HepG2 (cell line): ENCODE data around the gene RNU7-1. TPM values are rescaled to one million over a fixed set of nuclear protein-coding genes. Genes with fewer than 3 reads are reported as not detected.

Experiments used
- ATAC-seq: fragments of 200-7000 bp; cut with Tn5 transposase; 3 replicates; pipeline ENCODE4 v1.9.1; 2020; ENCODE audit warnings: mild to moderate bottlenecking, moderate library complexity
- BruUV-seq: library from RNA; stranded (reverse); fragments of 400-500 nt; replicated peaks from 2 replicates; lab custom pipeline; 2021; lab: Mats Ljungman, UMichigan
- CTCF ChIA-PET: fragments of 300-600 bp; formaldehyde crosslinking; extraction: SDS; loops from one replicate; lab custom pipeline; 2021; ENCODE audit warnings: low total read pairs, inconsistent platforms, low intra/inter-chr PET ratio; lab: Yijun Ruan, JAX
- POLR2A ChIA-PET: fragments of 350-600 bp; sonication (Branson Sonifier 250); formaldehyde crosslinking; loops from one replicate; lab custom pipeline; 2020; ENCODE audit warnings: antibody characterized with exemption, inconsistent platforms; lab: Yijun Ruan, JAX
- DNase-seq: peaks from one replicate; pipeline ENCODE4 v3.0.0-alpha.2; 2015; ENCODE audit warnings: low spot score
- FAIRE-seq: peaks from 3 replicates; lab custom pipeline; 2011; peaks lifted over from hg19 to GRCh38; lab: Jason Lieb, UNC
- H2AFZ ChIP-seq: one replicate; pipeline ENCODE4 v1.6.1; 2011; ENCODE audit warnings: low read length, inconsistent platforms
- H3K27ac ChIP-seq: fragments of 300-600 bp; 3 replicates; pipeline ENCODE4 v1.8.0; 2011; ENCODE audit warnings: mixed run types, mild to moderate bottlenecking, mixed read lengths, low read length, inconsistent platforms; ENCODE audit not compliant: insufficient read depth; ENCODE audit errors: extremely low read length
- H3K27me3 ChIP-seq, 2 experiments: fragments of 200-600 bp in 1 of 2; 2 replicates in 1 of 2; 3 replicates in 1 of 2; pipeline versions ENCODE4 v1.6.0 to v1.8.0; 2011; ENCODE audit warnings: low read length in 2 of 2, mild to moderate bottlenecking in 2 of 2, moderate library complexity in 2 of 2, inconsistent platforms in 1 of 2; ENCODE audit not compliant: insufficient read depth in 2 of 2, control insufficient read depth in 1 of 2
- H3K36me3 ChIP-seq, 2 experiments: fragments of 200-600 bp in 1 of 2; replicated peaks in 1 of 2; 2 replicates in 1 of 2; 3 replicates in 1 of 2; pipeline versions ENCODE4 v1.5.1 to v1.8.0; 2011; ENCODE audit warnings: low read length in 2 of 2, inconsistent platforms in 1 of 2; ENCODE audit not compliant: insufficient read depth in 2 of 2, control insufficient read depth in 1 of 2
- H3K4me1 ChIP-seq: 2 replicates; pipeline ENCODE4 v1.5.1; 2012; ENCODE audit warnings: low read length, inconsistent platforms; ENCODE audit not compliant: insufficient read depth
- H3K4me2 ChIP-seq: 2 replicates; pipeline ENCODE4 v1.6.0; 2011; ENCODE audit warnings: low read depth, low read length, inconsistent platforms
- H3K4me3 ChIP-seq, 3 experiments: fragments of 200-600 bp in 1 of 3; sonication (generic), shearing (Covaris generic) in 1 of 3; replicated peaks in 1 of 3; 2 replicates each; pipeline ENCODE4 v1.5.1; 2011 to 2016; ENCODE audit warnings: low read length in 3 of 3, inconsistent platforms in 2 of 3, low read depth in 2 of 3, mild to moderate bottlenecking in 2 of 3, control low read depth in 1 of 3, mixed read lengths in 1 of 3; ENCODE audit not compliant: insufficient read depth in 1 of 3
- H3K79me2 ChIP-seq: one replicate; pipeline ENCODE4 v1.6.1; 2011; ENCODE audit warnings: low read length, inconsistent platforms; ENCODE audit not compliant: insufficient read depth
- H3K9ac ChIP-seq: 2 replicates; pipeline ENCODE4 v1.6.0; 2011; ENCODE audit warnings: mild to moderate bottlenecking, low read depth, low read length, inconsistent platforms; ENCODE audit not compliant: insufficient read depth
- H3K9me3 ChIP-seq: 2 replicates; pipeline ENCODE4 v1.5.1; 2012; ENCODE audit warnings: mild to moderate bottlenecking, low read length
- H4K20me1 ChIP-seq: 2 replicates; pipeline ENCODE4 v1.6.0; 2011; ENCODE audit warnings: inconsistent platforms, mild to moderate bottlenecking, low read length, moderate library complexity; ENCODE audit not compliant: insufficient read depth
- AGO2 ChIP-seq: fragments of 200-400 bp; formaldehyde crosslinking; optimal IDR thresholded peaks from 2 replicates; pipeline ENCODE3; 2017; ENCODE audit warnings: mild to moderate bottlenecking, low read depth, low read length, moderate library complexity
- CHCHD3 ChIP-seq: sonication (generic); formaldehyde crosslinking; IDR thresholded peaks from 2 replicates; pipeline ENCODE4 v1.8.0; 2022; ENCODE audit warnings: mild to moderate bottlenecking, missing genetic modification reagents, moderate library complexity
- FOXM1 ChIP-seq: sonication (generic); formaldehyde crosslinking; IDR thresholded peaks from 2 replicates; pipeline ENCODE4 v1.5.0; 2020; ENCODE audit warnings: missing genetic modification reagents
- GPBP1L1 ChIP-seq: sonication (generic); formaldehyde crosslinking; IDR thresholded peaks from 2 replicates; pipeline ENCODE4 v1.5.0; 2020; ENCODE audit warnings: mild to moderate bottlenecking, missing genetic modification reagents
- HDAC1 ChIP-seq: sonication (generic); formaldehyde crosslinking; IDR thresholded peaks from 2 replicates; pipeline ENCODE4 v1.5.1; 2020; ENCODE audit warnings: mild to moderate bottlenecking, missing genetic modification reagents
- HNRNPL ChIP-seq: fragments of 200-400 bp; formaldehyde crosslinking; IDR thresholded peaks from 2 replicates; pipeline ENCODE4 v1.6.1; 2017; ENCODE audit warnings: mild to moderate bottlenecking, low read depth, low read length
- PHF8 ChIP-seq: sonication (generic); formaldehyde crosslinking; IDR thresholded peaks from 2 replicates; pipeline ENCODE4 v1.5.0; 2020; ENCODE audit warnings: missing genetic modification reagents
- POLR2A ChIP-seq, 2 experiments: IDR thresholded peaks; 2 replicates each; pipeline ENCODE4 v1.6.1; 2011; ENCODE audit warnings: low read depth in 2 of 2, low read length in 2 of 2, mild to moderate bottlenecking in 1 of 2, moderate library complexity in 1 of 2; ENCODE audit not compliant: insufficient read depth in 1 of 2
- RFXAP ChIP-seq: sonication (generic); formaldehyde crosslinking; IDR thresholded peaks from 2 replicates; pipeline ENCODE4 v1.4.0; 2020; ENCODE audit warnings: missing genetic modification reagents, borderline replicate concordance
- WGBS: methylation state at CpG from one replicate; pipeline ENCODE4 v1.1.6; 2017; ENCODE audit warnings: low lambda C conversion rate; 5-methylcytosine and 5-hydroxymethylcytosine counted together
- in situ Hi-C: cut with HindIII; loops from 2 replicates; pipeline ENCODE4 v1.10.0; 2017; ENCODE audit warnings: low pct_unique_long_range_greater_than_20kb; ENCODE audit not compliant: extremely low pct_ligation_motif_present
- intact Hi-C: fragments of 100-400 bp; cut with micrococcal nuclease; formaldehyde crosslinking; loops from one replicate; pipeline ENCODE4 v1.10.0; 2022; ENCODE audit not compliant: unreplicated experiment
- polyA plus RNA-seq, 8 experiments: library from polyadenylated mRNA; depleted of rRNA in 3 of 8; stranded (reverse) in 7 of 8; unstranded in 1 of 8; fragments of >200 nt; fragmentation: Illumina TruSeq in 4 of 8; extraction: Trizol in 4 of 8; gene quantifications; 2 replicates each; pipeline versions ENCODE4 v1.2.1 to v1.2.3, GENCODE V29; 2011 to 2016; ENCODE audit warnings: low read depth in 4 of 8, missing spikeins in 1 of 8, mixed read lengths in 1 of 8; ENCODE audit not compliant: insufficient read depth in 1 of 8
- total RNA-seq, 5 experiments: library from RNA; depleted of rRNA; stranded (reverse); fragments of >200 nt; fragmentation: Illumina TruSeq; extraction: Trizol; gene quantifications; 2 replicates each; pipeline ENCODE4 v1.2.3, GENCODE V29; 2016; ENCODE audit warnings: low read depth in 1 of 5

The RNU7-1 gene
- total and polyA plus RNA-seq, 2 of the 13 experiments (the other 11 are each of a cell fraction or from before 2014, with no cell fraction given), result not detected

- Histone ChIP-seq H3K9me3 (no peaks in the 10 kb centered on the region), H3K4me3 (no peak overlapping the region), H2AFZ (no peak overlapping the region), H4K20me1 (no peaks in the 10 kb centered on the region), H3K9ac (no peak overlapping the region), H3K4me1 (peaks cover 53% of the 10 kb centered on the region), H3K27ac (no peak overlapping the region), H3K27me3 (no peaks in the 10 kb centered on the region), H3K79me2 (peaks cover 4% of the 10 kb centered on the region), H3K4me2 (no peak overlapping the region), H3K36me3 (peaks cover 17 to 42% of the 10 kb centered on the region in 2 experiments)
- POLR2A ChIA-PET, result interaction anchor here (2.1 to 5.1 kb wide), 3 partner anchors 31 to 40 kb away, joined by 9 to 52 read pairs (median 12); partner anchors contain the start of genes C12orf57, LPCAT3 and RNU7-1
- WGBS, result 95% methylated on average over 10 of the region's 10 CpGs
- CTCF ChIA-PET, result no interaction called here
- in situ Hi-C loops (no loop called here), intact Hi-C loops (no loop called here)
- FAIRE-seq, result no peak
- TF ChIP-seq FOXM1 (CRISPR knock-in tag) (no peak), CHCHD3 (CRISPR knock-in tag) (no peak), POLR2A (IDR thresholded peaks at IDR 0.05; ENCODE audit: insufficient read depth in 1 of 2, low read depth in 2 of 2, low read length in 2 of 2) (peak in 1 of 2 experiments; percentile 6; a peak in 2 of 4 replicates), HNRNPL (no peak), GPBP1L1 (no peak), PHF8 (CRISPR knock-in tag) (no peak), RFXAP (no peak), AGO2 (peak; percentile 56), HDAC1 (no peak)
- no peak for ATAC-seq
- DNase-seq, result no peak
- BruUV-seq, result no TSS peak
Observed at GRCh38 chr12:6977653-6978052, 34.0 kb downstream of the RNU7-1 start.
